Spleen (tissue), 11 donors: ENCODE measurements around the gene CISH. TPM values are rescaled to one million over a fixed set of nuclear protein-coding genes. Genes with fewer than 3 reads are reported as not detected.

Source experiments
- DNase-seq: peaks from one replicate; pipeline ENCODE4 v3.0.0-alpha.2; 2020
- H3K27ac ChIP-seq, 8 donors: fragments of 200-600 bp; sonication (generic) in 7 of 8; 1 replicate in 4 of 8; 2 replicates in 4 of 8; pipeline versions ENCODE4 v1.5.0 to v1.8.0; 2016 to 2021; ENCODE audit warnings: inconsistent platforms in 4 of 8, mild to moderate bottlenecking in 4 of 8, moderate library complexity in 1 of 8
- H3K27me3 ChIP-seq, 7 donors: fragments of 200-600 bp; sonication (generic) in 6 of 7; replicated peaks in 1 of 7; 1 replicate in 4 of 7; 2 replicates in 3 of 7; pipeline versions ENCODE4 v1.5.0 to v1.8.0; 2016 to 2021; ENCODE audit warnings: inconsistent platforms in 3 of 7, mild to moderate bottlenecking in 1 of 7
- H3K36me3 ChIP-seq, 6 donors: fragments of 200-600 bp; sonication (generic) in 5 of 6; 1 replicate in 4 of 6; 2 replicates in 2 of 6; pipeline versions ENCODE4 v1.5.0 to v1.8.0; 2016 to 2021; ENCODE audit warnings: inconsistent platforms in 2 of 6
- H3K4me1 ChIP-seq, 6 donors: fragments of 200-600 bp; sonication (generic) in 5 of 6; 1 replicate in 3 of 6; 2 replicates in 3 of 6; pipeline versions ENCODE4 v1.5.0 to v1.8.0; 2016 to 2021; ENCODE audit warnings: inconsistent platforms in 3 of 6
- H3K4me3 ChIP-seq, 8 donors: fragments of 200-600 bp; sonication (generic) in 7 of 8; 1 replicate in 4 of 8; 2 replicates in 4 of 8; pipeline versions ENCODE4 v1.5.0 to v1.8.0; 2016 to 2021; ENCODE audit warnings: inconsistent platforms in 4 of 8, mild to moderate bottlenecking in 4 of 8, moderate library complexity in 2 of 8
- H3K9me3 ChIP-seq, 8 donors: fragments of 200-600 bp; sonication (generic) in 7 of 8; 1 replicate in 4 of 8; 2 replicates in 4 of 8; pipeline versions ENCODE4 v1.5.0 to v1.8.0; 2016 to 2021; ENCODE audit warnings: inconsistent platforms in 4 of 8
- CTCF ChIP-seq, 11 experiments: fragments of 200-600 bp in 7 of 11; fragments of 450-650 bp in 4 of 11; sonication (generic) in 4 of 11; IDR thresholded peaks in 8 of 11; conservative IDR thresholded peaks in 3 of 11; 1 replicate in 7 of 11; 2 replicates in 4 of 11; pipeline versions ENCODE4 v1.4.0 to v1.8.0; 2016 to 2021; ENCODE audit warnings: antibody characterized with exemption in 11 of 11, inconsistent platforms in 4 of 11, mild to moderate bottlenecking in 1 of 11
- POLR2A ChIP-seq, 3 donors: fragments of 450-650 bp; IDR thresholded peaks; one replicate each; pipeline ENCODE4 v1.5.1; 2017; ENCODE audit warnings: antibody characterized with exemption in 3 of 3, mild to moderate bottlenecking in 1 of 3
- POLR2AphosphoS5 ChIP-seq, 3 donors: sonication (generic); formaldehyde crosslinking; IDR thresholded peaks; one replicate each; pipeline ENCODE4 v1.5.1; 2017; ENCODE audit warnings: antibody characterized with exemption in 3 of 3
- WGBS, 5 donors: extraction: QIAGEN DNeasy Blood & Tissue Kit in 3 of 5; methylation state at CpG; one replicate each; pipeline versions ENCODE4 v1.1.5 to v1.1.7; 2013 to 2018; 5-methylcytosine and 5-hydroxymethylcytosine counted together
- intact Hi-C: fragments of 100-400 bp; cut with DNase I; formaldehyde crosslinking; loops from one replicate; pipeline ENCODE4 v1.15.0; 2023; ENCODE audit warnings: low total_unique reads
- polyA plus RNA-seq, 3 donors: library from polyadenylated mRNA; stranded (reverse); fragments of 200-250 nt; gene quantifications; one replicate each; pipeline ENCODE4 v1.2.1, GENCODE V29; 2013
- total RNA-seq, 7 donors: library from RNA; depleted of rRNA in 3 of 7; stranded (reverse); fragments of >200 nt in 3 of 7; fragmentation: NEBNext Ultra II Directional in 4 of 7; extraction: Animal tissue kit (Norgen Biotek cat#: 25700) in 4 of 7; gene quantifications; one replicate each; pipeline versions ENCODE4 v1.1.0 to v1.2.1, GENCODE V29; 2016 to 2021
- donor health status: healthy with polysubstance abuse.
- donor health status: DM: no; HTN: no; CAD: no; lungs with moderate emphysema.
- donor health status: DM: no; HTN: no; CAD: no.
- donor health status: Bipolar disorder and iron deficiency.
- donor health status: healthy.
- donor health status: DM: no; HTN: no; CAD: no.
- donor health status: DM: yes; HTN: yes; CAD: no.

CISH gene
- total and polyA plus RNA-seq, 10 donors = 2.9 to 23.6 (median 11.0) TPM

- Histone ChIP-seq H3K9me3 (no peaks in the 10 kb centered on the region), H3K27me3 (no peaks in the 10 kb centered on the region), H3K27ac (peak overlapping the region; percentile 10 to 93 (median 62)), H3K4me3 (peak overlapping the region in 1 of 8 donors; percentile 6), H3K4me1 (peaks cover 21 to 89% (median 66%) of the 10 kb centered on the region in 6 donors), H3K36me3 (peaks cover 0 to 52% (median 7%) of the 10 kb centered on the region in 6 donors)
- WGBS, 5 donors = 13 to 42% (median 13%) methylated on average over 1 of the region's 1 CpG; no CpG with 5 or more reads in 2 of the 5 donors
- intact Hi-C loops = loop anchor here (1.0 kb wide), 1 partner anchor 40 kb away; no protein-coding TSS in a partner anchor
- peak; percentile 93 for DNase-seq
- TF ChIP-seq POLR2AphosphoS5 (IDR thresholded peaks at IDR 0.05) (peak in 1 of 3 donors; percentile 48), POLR2A (IDR thresholded peaks at IDR 0.05) (no peak), CTCF (IDR thresholded peaks at IDR 0.05 in 8 of 11, conservative IDR thresholded peaks at IDR 0.05 in 3 of 11) (peak; percentile 91 to 98 (median 96))
Measured at GRCh38 chr3:50572158-50572557, 39.4 kb downstream of the CISH start.

- intact Hi-C loops = no loop called here
- H3K9me3 ChIP-seq = no peaks in the 10 kb centered on the region
- peaks cover 0 to 45% (median under 1%) of the 10 kb centered on the region in 6 donors for H3K36me3 ChIP-seq
- peak overlapping the region in 3 of 8 donors; percentile 91 to 93 (median 92) for H3K27ac ChIP-seq
- no peaks in the 10 kb centered on the region for H3K27me3 ChIP-seq
- no peak overlapping the region for H3K4me3 ChIP-seq
- peaks cover 27 to 96% (median 73%) of the 10 kb centered on the region in 6 donors for H3K4me1 ChIP-seq
- 56 to 88% (median 83%) methylated on average over 3 to 4 of the region's 4 CpGs for WGBS, 5 donors
- TF ChIP-seq CTCF (IDR thresholded peaks at IDR 0.05 in 8 of 11, conservative IDR thresholded peaks at IDR 0.05 in 3 of 11) = no peak
- no peak for TF ChIP-seq POLR2A (IDR thresholded peaks at IDR 0.05)
- no peak for TF ChIP-seq POLR2AphosphoS5 (IDR thresholded peaks at IDR 0.05)
- DNase-seq = peak; percentile 79
Measured at GRCh38 chr3:50571486-50571885, 40.1 kb downstream of the CISH start.

DNA sequence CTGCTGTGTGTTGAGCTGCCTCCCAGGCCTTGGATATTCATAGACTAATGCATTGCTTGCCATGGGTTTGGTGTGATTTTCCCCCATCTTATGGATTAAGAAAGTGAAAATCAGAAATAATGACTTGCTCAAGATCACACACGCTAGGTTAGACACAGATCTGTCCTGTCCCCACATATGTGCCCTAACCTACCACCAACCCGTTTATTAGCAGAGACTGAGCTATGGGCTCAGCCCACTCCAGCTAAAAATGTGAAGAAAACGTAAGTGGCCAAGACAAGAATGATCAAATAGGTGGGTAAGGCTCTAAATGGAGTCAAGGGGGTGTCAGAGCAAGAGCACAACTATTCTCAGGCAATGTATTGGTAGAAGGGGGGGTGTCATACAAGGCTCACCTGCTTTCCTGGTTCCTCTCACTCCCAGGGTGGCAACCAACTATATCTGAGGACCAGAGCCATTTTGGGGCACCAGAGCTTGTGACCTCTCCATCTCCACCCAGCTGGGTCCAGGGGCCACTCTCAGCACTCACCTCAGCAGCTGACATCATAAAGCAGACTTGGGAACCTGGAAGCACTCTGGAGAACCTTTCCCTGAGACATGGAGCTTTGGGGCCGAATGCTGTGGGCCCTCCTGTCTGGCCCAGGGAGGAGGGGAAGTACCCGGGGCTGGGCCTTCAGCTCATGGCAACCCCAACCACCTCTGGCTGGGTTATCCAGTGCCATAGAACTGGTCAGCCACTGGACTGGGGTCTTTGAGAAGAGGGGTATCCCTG is 40.9 kb downstream of the CISH start:
- Histone ChIP-seq H3K4me1 (peaks cover 27 to 89% (median 73%) of the 10 kb centered on the region in 6 donors), H3K27me3 (no peaks in the 10 kb centered on the region), H3K27ac (peak overlapping the region in 6 of 8 donors; percentile 91 to 93 (median 92)), H3K36me3 (peaks cover 0 to 37% (median 0%) of the 10 kb centered on the region in 6 donors), H3K9me3 (no peaks in the 10 kb centered on the region), H3K4me3 (peak overlapping the region in 2 of 8 donors; percentile 54 to 79)
- WGBS, 5 donors = 78 to 85% (median 83%) methylated on average over 5 of the region's 5 CpGs
- intact Hi-C loops = no loop called here
- TF ChIP-seq POLR2A (IDR thresholded peaks at IDR 0.05) (no peak), POLR2AphosphoS5 (IDR thresholded peaks at IDR 0.05) (no peak), CTCF (IDR thresholded peaks at IDR 0.05 in 8 of 11, conservative IDR thresholded peaks at IDR 0.05 in 3 of 11) (no peak)
- DNase-seq = no peak
